HG03378 (cell line): ENCODE data around the gene KCTD10.

Source experiments
- ATAC-seq: cut with Tn5 transposase; IDR thresholded peaks from one replicate; pipeline ENCODE4 v1.9.1; 2021; ENCODE audit warnings: mild to moderate bottlenecking, moderate library complexity; ENCODE audit not compliant: unreplicated experiment

The KCTD10 gene

GRCh38 chr12:109495012-109495411 is 17.9 kb upstream of the KCTD10 start:
- no peak for ATAC-seq

GRCh38 chr12:109494348-109494881 is 17.3 kb upstream of the KCTD10 start:
- no peak for ATAC-seq

GRCh38 chr12:109493938-109494337 is 16.8 kb upstream of the KCTD10 start:
- no peak for ATAC-seq

GRCh38 chr12:109493090-109493489 is 16.0 kb upstream of the KCTD10 start:
- ATAC-seq = no peak

GRCh38 chr12:109492371-109492770 is 15.3 kb upstream of the KCTD10 start:
- no peak for ATAC-seq

- ATAC-seq = no peak
These were observed 14.6 kb upstream of the KCTD10 start for GRCh38 chr12:109491671-109492070.

GRCh38 chr12:109489955-109490565 is 13.0 kb upstream of the KCTD10 start:
- ATAC-seq = no peak

GRCh38 chr12:109489016-109489954 is 12.2 kb upstream of the KCTD10 start:
- ATAC-seq = no peak

- no peak for ATAC-seq
These were observed 11.1 kb upstream of the KCTD10 start for GRCh38 chr12:109488051-109488665.

GRCh38 chr12:109487181-109488050 is 10.3 kb upstream of the KCTD10 start:
- no peak for ATAC-seq

GRCh38 chr12:109485201-109485600 is 8.1 kb upstream of the KCTD10 start:
- ATAC-seq = no peak

GRCh38 chr12:109483346-109483745 is 6.2 kb upstream of the KCTD10 start:
- ATAC-seq = no peak

GRCh38 chr12:109482894-109483293 is 5.8 kb upstream of the KCTD10 start:
- no peak for ATAC-seq

GRCh38 chr12:109482491-109482890 is 5.4 kb upstream of the KCTD10 start:
- ATAC-seq = no peak

GRCh38 chr12:109481863-109482262 is 4.8 kb upstream of the KCTD10 start:
- ATAC-seq = no peak

- no peak for ATAC-seq
These were observed 3.3 kb upstream of the KCTD10 start for GRCh38 chr12:109480356-109480755.

GRCh38 chr12:109479761-109480160 is 2.7 kb upstream of the KCTD10 start:
- ATAC-seq = no peak

- ATAC-seq = no peak
These were observed 839 bp upstream of the KCTD10 start for GRCh38 chr12:109477963-109478315.

- ATAC-seq = no peak
These were observed 304 bp downstream of the KCTD10 start for GRCh38 chr12:109476807-109477184.

- ATAC-seq = no peak
These were observed 900 bp downstream of the KCTD10 start for GRCh38 chr12:109475993-109476806.
